Measurements from ENCODE around the gene SCLY.

The SCLY gene

DNA sequence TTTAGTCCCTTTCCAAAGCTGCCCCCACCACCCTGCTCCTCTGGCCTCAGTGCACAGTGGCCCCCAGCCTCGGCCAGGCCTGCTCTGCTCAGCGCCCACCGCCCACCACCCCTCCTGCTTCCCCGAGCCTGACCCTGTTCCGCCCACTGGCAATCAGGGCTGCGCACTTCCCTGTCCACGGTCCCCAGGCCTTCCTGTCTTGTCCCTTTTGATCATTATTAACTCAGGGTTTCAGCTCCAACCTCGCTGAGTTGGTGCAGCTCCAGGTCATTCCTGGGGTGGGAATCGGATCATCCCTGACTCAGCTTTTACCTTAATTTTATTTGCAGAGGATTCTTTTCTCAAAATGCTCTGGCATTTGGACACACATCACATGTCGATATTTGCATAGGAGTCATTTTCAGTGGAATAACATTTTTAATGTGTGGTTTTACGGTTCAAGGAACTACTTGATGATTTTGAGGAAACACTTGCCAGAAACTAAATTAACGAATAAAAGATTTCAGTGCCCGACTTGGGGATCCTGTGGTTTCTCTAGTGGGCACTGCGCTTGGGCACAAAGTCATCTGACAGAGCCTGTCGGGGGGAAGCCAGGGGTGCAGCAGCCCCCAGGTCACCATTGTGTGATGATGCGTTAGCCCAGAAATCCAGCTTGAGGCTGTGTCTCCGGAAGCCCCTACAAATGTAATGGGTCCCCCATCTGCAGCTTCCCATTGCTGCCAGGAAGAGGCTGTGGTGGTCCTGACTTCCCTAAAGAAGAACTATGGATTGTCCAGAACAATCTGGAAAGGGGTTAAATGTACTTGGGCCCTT lies 38.3 kb downstream of the SCLY start:
- DNase-seq: no peak

DNA sequence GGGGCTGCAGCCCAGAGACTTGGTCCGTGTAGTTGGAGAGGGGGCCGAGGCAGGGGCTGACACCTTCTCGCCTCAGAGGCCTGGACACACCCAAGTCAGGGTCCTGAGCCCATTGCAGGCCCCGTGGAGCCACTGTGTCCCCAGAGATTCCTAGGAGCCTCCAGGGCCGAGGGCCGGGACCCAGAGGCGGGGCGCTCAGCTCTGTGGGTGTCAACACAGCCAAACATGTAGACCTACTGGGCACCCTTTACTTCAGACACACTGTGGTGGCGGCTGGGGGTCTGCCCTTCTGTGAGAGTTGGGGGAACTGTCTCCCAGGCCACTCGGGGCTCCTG lies 38.9 kb downstream of the SCLY start:
- DNase-seq: no peak

DNA sequence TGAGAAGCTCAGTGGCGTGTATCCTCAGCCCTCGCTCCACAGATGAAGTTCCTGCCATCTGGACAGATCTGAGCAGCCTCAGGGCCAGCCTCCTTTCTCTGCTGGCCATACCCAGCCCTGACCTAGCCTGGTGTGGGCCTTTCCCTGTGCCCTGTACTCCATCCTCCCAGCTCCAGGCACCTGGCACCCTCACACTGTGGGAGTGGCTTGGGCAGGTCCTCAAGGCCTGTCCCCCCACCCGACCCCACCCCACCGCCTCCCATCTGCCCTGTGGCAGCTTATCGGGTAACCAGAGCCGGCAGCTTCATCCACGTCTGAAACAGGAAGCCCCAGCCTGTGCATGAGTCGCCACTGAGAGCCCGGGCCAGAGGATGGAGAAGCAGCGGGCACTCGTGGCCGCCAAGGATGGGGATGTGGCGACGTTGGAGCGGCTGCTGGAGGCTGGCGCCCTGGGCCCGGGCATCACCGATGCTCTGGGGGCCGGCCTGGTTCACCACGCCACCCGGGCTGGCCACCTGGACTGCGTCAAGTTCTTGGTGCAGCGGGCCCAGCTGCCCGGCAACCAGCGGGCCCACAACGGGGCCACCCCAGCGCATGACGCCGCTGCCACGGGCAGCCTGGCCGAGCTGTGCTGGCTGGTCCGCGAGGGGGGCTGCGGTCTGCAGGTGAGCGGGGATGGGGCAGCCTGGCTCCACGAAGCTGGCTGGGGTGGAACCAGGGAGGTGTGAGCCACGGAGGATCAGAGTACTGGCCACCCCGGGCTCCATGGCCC lies 39.4 kb downstream of the SCLY start, which contains the start of gene ESPNL:
Gene ESPNL (plus strand): TSS at position 292 of the 772 bp plus-strand sequence. CDS start 80 bp downstream, at position 372.
- peak; percentile 41 for DNase-seq

DNA sequence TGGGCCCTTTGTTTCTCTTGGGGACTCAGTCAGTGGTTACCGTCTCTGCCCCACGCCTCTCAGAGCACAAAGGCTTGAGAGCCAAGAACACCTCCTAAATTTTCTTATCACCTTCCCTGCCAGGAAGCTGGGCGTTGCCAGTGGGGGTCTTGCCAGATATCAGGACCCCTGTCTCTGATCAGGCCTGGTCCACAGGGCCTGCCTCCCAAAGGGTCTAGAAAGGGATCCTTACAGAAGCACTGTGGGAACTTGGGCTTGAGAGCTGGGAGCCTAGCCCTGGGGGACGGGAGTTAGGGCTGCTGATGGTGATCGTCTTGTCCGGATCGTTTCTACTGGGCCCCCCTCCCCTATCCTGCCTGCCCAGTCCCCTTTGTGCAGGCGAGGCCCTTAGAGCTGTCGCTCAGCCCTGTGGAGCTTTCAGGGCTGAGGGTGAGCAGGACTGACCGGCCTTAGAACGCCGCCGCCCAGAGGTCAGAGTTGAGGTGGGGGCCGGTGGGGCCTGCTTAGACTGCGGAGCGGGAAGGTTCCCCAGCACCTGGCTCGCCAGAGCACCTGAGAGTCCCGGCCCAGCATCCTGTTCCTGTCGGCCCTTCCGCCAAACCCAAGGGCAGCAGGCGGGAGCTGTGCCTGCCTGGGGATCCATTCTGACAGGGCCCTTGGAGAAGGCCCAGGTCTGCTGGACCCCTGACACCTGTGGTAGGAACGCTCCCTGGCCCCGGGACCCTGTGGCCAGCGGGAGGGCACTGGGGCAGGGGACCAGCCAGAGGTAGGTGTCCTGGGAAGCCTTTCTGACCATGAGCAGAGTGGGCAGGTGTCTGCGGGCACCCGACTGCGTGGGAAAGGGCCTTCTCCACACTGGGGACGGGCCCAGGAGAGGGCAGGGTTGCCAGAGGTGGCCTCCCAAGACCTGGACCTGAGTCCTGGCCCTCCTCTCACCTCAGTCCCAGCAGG lies 40.3 kb downstream of the SCLY start:
- DNase-seq: no peak

DNA sequence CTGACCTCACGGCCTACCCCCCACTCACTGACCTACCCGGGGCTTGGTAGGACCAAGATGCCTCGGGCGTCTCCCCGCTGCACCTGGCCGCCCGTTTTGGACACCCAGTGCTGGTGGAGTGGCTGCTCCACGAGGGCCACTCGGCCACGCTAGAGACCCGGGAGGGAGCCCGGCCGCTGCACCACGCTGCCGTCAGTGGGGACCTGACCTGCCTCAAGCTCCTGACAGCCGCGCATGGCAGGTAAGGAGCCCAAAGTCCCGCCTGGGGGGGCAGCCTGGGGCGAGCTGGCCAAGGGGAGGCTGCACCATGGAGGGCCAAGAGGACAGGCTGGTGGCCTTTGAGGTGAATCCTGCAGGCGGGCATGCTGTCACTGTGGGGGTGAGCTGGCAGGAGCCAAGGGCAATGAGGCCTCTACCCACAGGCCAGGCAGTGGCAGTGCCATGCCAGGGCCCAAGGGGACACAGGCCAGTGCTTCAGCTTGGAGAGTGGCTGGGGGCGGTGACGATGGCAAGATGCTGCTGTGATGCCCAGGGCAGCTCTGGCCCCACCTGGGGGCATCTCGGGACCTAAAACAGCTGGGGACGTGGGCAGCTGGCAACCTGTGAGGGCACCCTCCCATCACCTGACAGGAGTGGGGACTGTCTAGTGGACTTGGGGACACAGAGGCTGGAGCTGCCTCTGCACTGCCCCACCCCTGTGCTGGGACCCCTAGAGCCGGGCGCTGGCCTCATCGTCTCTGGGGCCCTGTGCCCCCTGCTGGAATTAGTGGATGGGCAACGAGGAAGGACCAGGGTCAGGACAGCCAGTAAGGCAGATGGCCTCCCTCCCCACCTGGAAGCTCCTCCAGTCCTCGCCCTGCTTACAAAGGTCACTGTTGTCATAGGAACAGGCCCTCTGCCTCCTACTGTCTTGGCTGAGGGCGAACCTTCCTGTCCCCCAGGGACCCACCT lies 41.4 kb downstream of the SCLY start:
- DNase-seq: no peak

DNA sequence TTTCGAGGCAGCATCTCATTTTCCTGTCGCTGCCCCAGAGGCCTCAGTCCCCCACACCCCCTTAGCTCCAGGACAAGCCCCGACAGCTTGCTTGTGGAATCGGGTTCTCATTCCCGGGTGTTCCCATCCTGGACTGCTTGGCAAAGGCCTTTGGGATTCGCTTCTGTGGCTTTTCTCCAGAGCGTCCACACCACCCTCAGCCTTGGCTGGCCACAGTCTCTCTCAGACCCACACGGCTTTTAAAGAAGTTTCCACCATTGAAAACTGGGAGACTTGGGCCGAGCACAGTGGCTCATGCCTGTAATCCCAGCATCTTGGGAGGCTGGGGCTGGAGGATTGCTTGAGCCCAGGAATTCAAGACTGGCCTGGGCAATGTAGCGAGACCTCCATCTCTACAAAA lies 42.1 kb downstream of the SCLY start:
- no peak for DNase-seq

DNA sequence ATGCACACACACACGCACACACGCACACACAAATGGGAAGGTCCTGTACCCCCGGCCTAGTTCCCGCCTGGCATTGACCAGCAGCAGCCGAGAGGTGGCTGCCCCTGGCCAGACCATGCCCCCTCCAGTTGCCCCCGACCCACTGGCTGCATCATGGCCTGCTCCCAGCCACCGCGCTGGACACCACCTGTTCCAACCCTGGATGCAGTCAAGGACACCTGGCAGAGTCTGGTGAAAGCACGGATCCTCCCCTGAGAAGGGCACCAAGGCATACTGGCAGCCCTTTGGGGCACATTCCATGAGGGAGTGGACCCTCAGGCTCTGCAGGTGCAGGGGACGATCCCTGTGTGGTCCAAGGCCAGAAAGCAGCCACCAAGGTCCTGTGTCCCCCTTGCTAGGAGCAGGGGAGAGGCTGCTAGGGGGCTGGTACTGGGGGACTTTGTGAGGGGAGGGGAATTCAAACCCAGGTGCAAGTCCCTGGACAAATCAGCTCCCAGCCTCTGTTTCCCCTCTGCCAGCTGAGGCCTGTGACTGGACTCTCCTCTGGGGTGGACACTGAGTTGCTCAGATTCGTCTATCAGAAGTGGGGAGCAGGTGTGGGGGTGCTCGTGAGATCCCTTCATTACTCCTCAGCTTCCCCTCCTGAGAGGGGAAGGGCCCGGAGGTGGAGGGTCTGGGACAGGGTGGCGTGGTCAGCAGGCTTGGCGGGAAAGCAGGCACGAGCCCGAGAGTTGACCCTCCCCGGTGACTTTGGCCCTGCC lies 42.8 kb downstream of the SCLY start:
- no peak for DNase-seq

DNA sequence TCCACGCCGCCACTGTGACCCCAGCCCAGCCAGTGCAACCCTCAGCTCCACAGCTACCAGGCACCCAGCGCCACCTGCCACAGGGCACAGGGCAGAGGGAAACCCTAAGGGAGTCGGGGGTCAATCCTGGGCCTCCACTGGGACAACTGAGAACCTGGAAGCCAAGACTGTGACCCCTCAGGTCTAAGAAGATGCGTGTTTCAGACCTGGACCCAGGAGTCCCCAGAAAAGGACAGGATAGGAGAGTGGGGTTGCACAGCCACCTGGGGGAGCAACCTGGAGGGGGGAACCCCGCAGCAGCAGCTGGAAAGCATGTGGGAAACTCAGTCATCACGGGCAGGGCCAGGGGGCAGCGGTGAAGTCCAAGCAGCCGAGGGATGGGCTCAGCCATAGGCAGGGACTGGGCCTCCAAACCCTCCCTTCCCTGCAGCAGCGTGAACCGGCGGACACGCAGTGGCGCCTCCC lies 43.5 kb downstream of the SCLY start:
- DNase-seq: no peak

DNA sequence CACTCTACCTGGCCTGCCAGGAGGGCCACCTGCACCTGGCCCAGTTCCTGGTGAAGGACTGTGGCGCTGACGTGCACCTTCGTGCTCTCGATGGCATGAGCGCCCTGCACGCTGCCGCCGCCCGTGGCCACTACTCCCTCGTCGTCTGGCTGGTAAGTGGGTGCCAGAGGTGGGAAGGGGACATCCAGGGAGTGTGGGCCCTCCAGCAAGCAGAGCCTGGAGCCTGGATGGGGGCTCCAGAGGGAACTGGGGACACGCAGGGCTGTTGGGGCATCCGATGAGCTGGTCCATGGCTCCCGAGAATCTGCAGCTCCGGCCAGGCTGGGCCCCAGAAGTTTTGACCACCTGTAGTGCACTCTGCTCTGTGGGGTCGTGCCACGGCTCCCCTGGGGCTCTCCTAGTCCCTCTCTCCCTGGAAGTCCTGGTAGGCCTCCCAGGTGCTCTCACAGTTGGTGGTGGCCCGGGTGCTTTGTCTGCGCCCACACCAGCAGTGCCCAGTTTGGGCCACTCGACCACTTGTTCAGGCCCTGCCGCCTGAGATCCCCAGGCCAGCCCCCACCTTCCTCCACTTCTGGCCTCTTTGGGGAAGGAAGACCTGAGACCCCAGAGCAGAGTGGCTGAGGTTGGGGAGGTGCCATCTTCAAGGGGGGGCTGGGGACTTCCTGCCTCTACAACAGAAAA lies 44.0 kb downstream of the SCLY start:
- DNase-seq: no peak

DNA sequence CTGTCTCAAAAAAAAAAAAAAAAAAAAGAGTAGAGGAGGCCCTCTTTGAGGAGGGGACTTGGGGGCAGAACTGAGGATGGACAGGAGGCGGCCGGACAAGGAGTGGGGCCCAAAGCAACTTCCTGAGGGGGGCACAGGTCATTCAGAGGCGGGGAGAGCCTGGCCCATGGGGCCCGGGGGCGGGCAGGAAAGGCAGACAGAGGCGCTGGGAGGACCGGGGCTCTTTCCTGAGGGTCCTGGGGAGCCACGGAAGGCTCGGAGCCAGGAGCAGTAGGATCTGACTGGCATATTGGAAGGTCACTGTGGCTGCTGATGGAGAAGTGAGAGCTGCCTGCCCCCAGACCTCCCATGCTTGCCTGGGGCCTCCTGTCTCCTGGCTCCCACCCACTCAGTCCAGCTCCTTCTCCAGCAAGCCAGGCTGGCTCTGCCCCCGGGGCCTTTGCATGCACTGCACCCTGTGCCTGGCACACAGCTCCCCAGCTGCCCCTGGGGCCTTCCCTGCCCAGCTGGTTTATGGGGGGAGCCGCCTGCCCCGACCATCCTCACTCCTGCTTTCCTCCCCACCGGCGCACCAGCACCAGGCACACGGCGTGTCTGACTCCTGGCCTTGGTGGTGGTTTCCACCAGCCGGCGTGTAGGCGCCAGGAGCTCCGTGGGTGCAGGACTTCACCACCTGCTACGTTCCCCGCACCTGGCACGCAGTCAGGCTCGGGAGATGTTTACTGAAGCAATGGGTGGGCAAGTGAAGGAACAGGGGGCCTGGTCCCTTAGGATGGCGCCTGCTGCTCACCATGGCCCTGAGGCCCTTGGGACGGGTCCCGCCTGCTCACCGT lies 44.9 kb downstream of the SCLY start:
- no peak for DNase-seq

DNA sequence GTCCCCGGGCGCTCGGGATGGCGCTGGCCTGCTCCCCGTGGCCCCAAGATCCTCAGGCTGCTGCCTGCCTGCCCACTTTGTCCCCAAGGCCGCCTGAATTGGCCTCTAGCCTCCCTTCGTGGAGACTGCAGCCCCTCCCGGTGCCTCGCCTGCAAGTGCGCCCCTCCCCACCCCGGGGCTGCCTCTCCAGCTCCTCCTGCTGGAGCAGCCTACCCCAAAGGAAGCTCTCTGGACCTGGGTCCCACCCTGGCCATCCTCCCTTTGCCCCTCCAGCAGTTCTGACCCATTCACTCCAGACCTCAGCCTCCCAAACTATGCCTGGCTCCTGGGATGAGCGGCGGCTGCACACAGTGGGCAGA lies 45.5 kb downstream of the SCLY start:
- no peak for DNase-seq

DNA sequence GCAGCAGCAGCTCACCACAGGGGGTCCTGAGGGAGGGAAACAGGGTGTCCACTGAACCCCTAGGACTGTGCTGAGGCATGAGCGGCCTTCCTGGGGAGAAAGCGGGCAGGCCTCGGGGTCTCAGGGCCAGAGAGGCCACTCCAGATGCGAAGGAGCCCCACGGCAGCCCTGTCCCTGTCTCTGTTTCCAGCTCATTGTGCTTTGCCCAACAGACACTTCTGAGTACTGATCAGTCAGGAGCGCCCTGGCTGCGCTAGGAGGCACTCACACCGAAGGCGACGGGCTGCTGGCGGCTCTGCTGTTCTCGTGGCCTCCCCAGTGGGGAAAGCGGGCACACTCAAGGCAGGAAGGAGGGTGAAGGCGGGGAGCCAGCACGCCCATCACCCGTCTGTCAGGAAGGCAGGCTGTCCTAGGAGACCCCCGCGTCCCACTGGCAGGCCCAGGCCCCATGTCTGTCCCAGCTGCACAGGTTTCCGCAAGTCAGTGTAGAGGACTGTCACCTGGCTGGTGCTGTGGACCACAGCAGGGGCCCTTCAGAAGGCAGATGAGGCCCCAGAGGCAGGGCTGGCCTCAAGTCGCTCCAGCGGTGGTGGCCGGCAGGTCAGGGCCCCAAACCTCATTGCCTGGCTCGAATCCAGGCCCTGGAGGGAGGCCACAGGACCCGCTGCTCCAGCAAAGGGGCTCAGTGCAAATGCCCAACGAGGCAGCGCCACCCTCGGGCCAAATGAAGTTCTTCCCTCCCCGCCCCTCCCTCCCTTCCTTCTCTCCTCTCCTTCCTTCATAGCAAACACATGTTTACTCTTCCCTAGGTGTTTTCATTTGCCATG lies 46.1 kb downstream of the SCLY start:
- DNase-seq: no peak

DNA sequence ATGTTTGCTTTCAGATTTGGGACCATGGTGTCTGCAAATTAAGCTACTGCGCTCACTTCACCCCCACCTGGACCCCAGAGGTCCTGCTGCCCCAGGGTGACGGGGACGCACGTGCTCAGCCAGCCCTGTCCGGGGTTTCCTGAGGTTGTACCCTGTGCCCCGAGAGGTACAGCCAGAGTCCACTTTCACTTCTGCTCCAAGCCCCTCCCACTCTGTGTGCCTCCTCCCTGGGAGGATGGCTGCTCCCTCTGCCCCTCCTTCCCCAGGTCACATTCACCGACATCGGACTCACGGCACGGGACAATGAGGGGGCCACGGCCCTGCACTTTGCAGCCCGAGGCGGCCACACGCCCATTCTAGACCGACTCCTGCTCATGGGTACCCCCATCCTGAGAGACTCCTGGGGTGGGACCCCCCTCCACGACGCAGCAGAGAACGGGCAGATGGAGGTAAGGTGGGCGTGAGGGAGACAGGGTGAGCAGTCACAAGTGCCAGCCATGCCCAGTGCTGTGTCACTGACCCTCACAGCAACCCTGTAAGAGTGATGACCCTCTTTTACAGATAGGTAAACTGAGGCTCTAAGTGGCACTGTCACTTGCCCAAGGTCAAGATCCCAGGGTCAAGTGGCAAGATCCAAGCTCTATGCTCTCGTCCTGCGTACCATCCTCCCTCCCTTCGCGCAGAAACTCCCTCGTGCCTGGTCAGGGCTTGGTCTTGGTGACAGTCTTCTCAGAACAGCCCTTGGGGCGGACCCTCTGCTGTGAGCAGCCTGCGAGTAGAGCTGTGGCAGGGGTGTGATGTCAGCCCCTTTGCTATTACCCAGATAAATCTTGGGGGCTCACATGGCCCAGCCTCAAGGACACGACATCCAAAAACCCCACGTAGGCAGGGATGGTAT lies 47.0 kb downstream of the SCLY start:
- DNase-seq: no peak

DNA sequence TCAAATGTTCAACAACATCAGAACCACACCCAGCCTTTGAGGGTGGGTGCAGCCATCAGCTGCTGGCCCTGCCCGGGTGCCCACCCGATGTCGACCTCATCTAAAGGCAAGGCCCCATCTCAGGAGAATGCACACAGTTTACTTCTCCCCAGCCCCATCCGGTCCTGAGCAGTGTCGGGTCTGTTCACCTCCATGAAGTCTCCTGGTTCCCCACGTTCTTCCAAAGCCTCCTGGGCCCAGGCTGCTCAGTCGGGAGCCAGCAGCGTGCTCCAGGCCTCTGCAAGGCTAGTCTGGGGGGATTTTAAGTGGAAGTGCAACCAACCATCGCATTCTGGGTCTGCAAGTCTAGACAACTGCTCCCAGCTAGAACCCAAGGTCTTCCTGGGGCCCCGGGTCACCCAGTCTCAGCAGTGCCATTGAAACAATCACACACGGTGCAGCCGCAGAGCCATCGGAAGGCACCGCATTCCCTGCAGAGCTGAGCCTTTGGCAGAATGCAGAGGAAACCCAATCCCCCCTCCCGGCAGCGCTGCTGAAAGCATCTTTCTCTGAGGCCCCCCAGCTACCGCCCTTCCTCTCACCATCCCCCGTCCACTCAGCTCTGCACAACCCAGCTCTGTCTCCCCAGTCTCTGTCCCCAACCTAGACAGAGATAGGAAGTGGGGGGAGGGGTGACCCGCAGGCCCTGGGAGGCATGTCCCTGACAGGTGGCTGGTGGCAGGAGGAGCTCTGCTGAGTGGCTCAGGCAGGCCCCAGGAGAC lies 47.8 kb downstream of the SCLY start:
- DNase-seq: peak; percentile 81

DNA sequence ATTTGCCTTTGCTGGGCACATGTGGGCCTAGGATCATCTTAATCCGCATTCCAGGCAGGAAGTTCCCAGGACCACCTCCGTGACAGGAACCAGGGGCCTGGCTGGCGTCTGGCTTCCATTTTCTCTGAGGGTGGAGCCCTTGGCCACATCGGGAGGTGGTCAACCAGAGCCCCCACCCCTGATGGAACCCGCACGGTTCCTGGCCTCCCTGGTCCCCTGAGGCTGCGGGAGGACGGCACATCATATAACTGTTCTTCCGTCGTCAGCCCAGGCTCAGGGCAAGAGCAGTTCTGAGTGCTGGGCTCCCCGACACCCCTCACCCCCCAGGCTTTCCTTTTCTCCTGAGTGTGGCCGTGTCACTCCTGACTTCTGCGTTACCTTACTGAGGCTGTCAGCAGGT lies 52.8 kb downstream of the SCLY start:
- no peak for DNase-seq

DNA sequence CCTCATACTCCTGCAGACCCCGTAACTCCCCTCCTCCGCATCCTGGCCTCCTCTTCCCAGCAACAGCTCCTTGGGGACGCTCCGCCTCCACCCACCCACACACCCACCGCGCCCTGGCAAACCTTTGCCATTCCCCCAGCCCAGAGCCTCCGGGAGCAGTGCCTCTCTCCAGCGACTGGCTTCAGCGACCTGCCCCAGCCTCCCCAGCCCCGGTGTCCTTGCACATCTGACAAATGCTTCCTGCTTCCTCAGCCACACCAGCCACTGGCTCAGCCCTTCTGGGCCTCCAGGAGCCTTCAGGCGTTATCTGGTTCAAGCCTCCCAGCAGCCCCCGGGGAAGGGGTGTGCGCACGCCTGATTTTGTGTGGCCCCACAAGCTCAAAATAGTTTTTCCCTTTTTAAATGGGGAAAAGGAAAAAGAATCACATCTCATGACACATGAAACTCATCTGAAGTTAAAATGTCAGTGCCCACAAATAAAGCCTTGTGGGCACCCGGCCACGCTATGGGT lies 53.6 kb downstream of the SCLY start:
- no peak for DNase-seq

All from NCI-H524 treated with DMSO at 0.1 percent for 48 hours (cell line).